ENCODE results near the gene SEL1L3. TPM values are rescaled to one million over a fixed set of nuclear protein-coding genes. Genes with fewer than 3 reads are reported as not detected.

SEL1L3 gene
- total RNA-seq, 1 experiment from 2014 or later = 48.3 TPM

- WGBS (ENCODE audit: extremely low coverage, insufficient read length, low lambda C conversion rate) = no CpG with 5 or more reads among the region's 4 CpGs
- peak overlapping the region in 1 of 3 experiments; percentile 9; a peak in 1 of 7 replicates for H3K27ac Mint-ChIP-seq
These were observed 111.9 kb downstream of the SEL1L3 start for GRCh38 chr4:25750874-25751273.

More at GRCh38 chr4:25750874-25751273, 111.9 kb downstream of the SEL1L3 start:
- H3K79me1 ChIP-seq (ENCODE audit: insufficient read depth, low read depth, low read length, poor library complexity, severe bottlenecking) = no peaks in the 10 kb centered on the region
- H3K4me1 ChIP-seq (ENCODE audit: insufficient read depth, low read length) = no peaks in the 10 kb centered on the region
- H2BK20ac ChIP-seq (ENCODE audit: low read depth, low read length, poor library complexity, severe bottlenecking) = no peak overlapping the region
- H2BK12ac ChIP-seq (ENCODE audit: insufficient read length, low read depth, low read length) = no peak overlapping the region
- H3K9ac ChIP-seq (ENCODE audit: extremely low read depth, insufficient read length, low read length) = no peak overlapping the region
- no peak overlapping the region for H2BK15ac ChIP-seq (ENCODE audit: low read depth, low read length)
- H3K23me2 ChIP-seq (ENCODE audit: insufficient read length, low read depth, low read length, poor library complexity, severe bottlenecking) = no peaks in the 10 kb centered on the region
- no peaks in the 10 kb centered on the region for H3K4me1 Mint-ChIP-seq
- H2AFZ ChIP-seq (ENCODE audit: low read length) = no peak overlapping the region
- no peak overlapping the region for H3K4me2 ChIP-seq (ENCODE audit: insufficient read depth, insufficient read length, low read length)
- H3K79me2 ChIP-seq (ENCODE audit: insufficient read depth, low read length) = no peaks in the 10 kb centered on the region
- H2BK120ac ChIP-seq (ENCODE audit: low read depth, low read length, poor library complexity, severe bottlenecking) = no peak overlapping the region
- H4K8ac ChIP-seq (replicated peaks; ENCODE audit: insufficient read length, low read depth, low read length) = no peak overlapping the region
- no peak overlapping the region for H3K14ac ChIP-seq (ENCODE audit: insufficient read depth, low read length)
- H2BK5ac ChIP-seq (ENCODE audit: insufficient read length, low read length) = no peak overlapping the region
- no peaks in the 10 kb centered on the region for H3K9me3 ChIP-seq (ENCODE audit: control insufficient read depth, low read depth, low read length)
- no peak overlapping the region for H2AK5ac ChIP-seq (ENCODE audit: insufficient read length, low read length)
- TF ChIP-seq, protein P1, sequence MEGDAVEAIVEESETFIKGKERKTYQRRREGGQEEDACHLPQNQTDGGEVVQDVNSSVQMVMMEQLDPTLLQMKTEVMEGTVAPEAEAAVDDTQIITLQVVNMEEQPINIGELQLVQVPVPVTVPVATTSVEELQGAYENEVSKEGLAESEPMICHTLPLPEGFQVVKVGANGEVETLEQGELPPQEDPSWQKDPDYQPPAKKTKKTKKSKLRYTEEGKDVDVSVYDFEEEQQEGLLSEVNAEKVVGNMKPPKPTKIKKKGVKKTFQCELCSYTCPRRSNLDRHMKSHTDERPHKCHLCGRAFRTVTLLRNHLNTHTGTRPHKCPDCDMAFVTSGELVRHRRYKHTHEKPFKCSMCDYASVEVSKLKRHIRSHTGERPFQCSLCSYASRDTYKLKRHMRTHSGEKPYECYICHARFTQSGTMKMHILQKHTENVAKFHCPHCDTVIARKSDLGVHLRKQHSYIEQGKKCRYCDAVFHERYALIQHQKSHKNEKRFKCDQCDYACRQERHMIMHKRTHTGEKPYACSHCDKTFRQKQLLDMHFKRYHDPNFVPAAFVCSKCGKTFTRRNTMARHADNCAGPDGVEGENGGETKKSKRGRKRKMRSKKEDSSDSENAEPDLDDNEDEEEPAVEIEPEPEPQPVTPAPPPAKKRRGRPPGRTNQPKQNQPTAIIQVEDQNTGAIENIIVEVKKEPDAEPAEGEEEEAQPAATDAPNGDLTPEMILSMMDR (conservative IDR thresholded peaks at IDR 0.05) = no peak
- H4K91ac ChIP-seq (ENCODE audit: insufficient read length, low read depth, low read length) = no peak overlapping the region
- H4K5ac ChIP-seq (ENCODE audit: insufficient read length, low read depth, low read length) = no peak overlapping the region
- H3K27ac ChIP-seq (ENCODE audit: insufficient read length, low read depth, low read length) = no peak overlapping the region
- no peaks in the 10 kb centered on the region for H4K20me1 ChIP-seq (ENCODE audit: control insufficient read depth, insufficient read depth, insufficient read length)
- H3K56ac ChIP-seq (ENCODE audit: insufficient read length, low read depth, low read length) = no peak overlapping the region
- no peak overlapping the region for H3K18ac ChIP-seq (ENCODE audit: insufficient read length, low read depth, low read length)
- H3K9me3 Mint-ChIP-seq = no peaks in the 10 kb centered on the region
- H3K4me3 Mint-ChIP-seq = no peak overlapping the region
- peaks cover 0 to 10% (median 5%) of the 10 kb centered on the region in 3 experiments; a peak in 5 of 7 replicates for H3K36me3 Mint-ChIP-seq (ENCODE audit: insufficient read depth in 1 of 3, low read depth in 3 of 3)
- no peaks in the 10 kb centered on the region for H3K27me3 Mint-ChIP-seq (ENCODE audit: low read depth)
- H3K23ac ChIP-seq (ENCODE audit: insufficient read length, low read depth, low read length) = no peak overlapping the region
- no peak for DNase-seq
- H3K27me3 ChIP-seq (ENCODE audit: insufficient read depth, low read length) = no peaks in the 10 kb centered on the region
- no peak overlapping the region for H3K4ac ChIP-seq (ENCODE audit: low read depth, low read length)
- no peak overlapping the region for H3T11ph ChIP-seq (ENCODE audit: low read length)

Data from H9 (cell line).